HepG2 (cell line): ENCODE data around the gene FAM117A. TPM values are rescaled to one million over a fixed set of nuclear protein-coding genes. Genes with fewer than 3 reads are reported as not detected.

ENCODE experiments used
- ARID5B ChIP-seq: IDR thresholded peaks from 2 replicates; pipeline ENCODE4 v1.4.0; 2020; ENCODE audit warnings: mild to moderate bottlenecking, missing genetic modification reagents
- CEBPG ChIP-seq: IDR thresholded peaks from 2 replicates; pipeline ENCODE4 v1.6.1; 2016
- CHD4 ChIP-seq: fragments of 200-600 bp; sonication (generic); IDR thresholded peaks from 2 replicates; pipeline ENCODE4 v1.7.0; 2017; ENCODE audit warnings: mild to moderate bottlenecking, low read length, borderline replicate concordance
- EP300 ChIP-seq, 3 experiments: sonication (generic) in 1 of 3; formaldehyde crosslinking in 1 of 3; IDR thresholded peaks; 2 replicates each; pipeline versions ENCODE4 v1.5.1 to v1.6.1; 2011 to 2020; ENCODE audit warnings: low read depth in 2 of 3, low read length in 2 of 3, borderline replicate concordance in 1 of 3, improper control_type of control experiment in 1 of 3, mild to moderate bottlenecking in 1 of 3, missing genetic modification reagents in 1 of 3, moderate library complexity in 1 of 3
- FOXO1 ChIP-seq: sonication (generic); formaldehyde crosslinking; IDR thresholded peaks from 2 replicates; pipeline ENCODE4 v1.4.0; 2020; ENCODE audit warnings: missing genetic modification reagents
- GATAD2A ChIP-seq: IDR thresholded peaks from 2 replicates; pipeline ENCODE4 v1.6.1; 2016
- HDAC2 ChIP-seq: sonication (generic); formaldehyde crosslinking; IDR thresholded peaks from 2 replicates; pipeline ENCODE4 v1.4.0; 2020; ENCODE audit warnings: missing genetic modification reagents
- HNF4A ChIP-seq: sonication (generic); formaldehyde crosslinking; IDR thresholded peaks from 2 replicates; pipeline ENCODE4 v1.4.0; 2020; ENCODE audit warnings: missing genetic modification reagents
- HNF4G ChIP-seq, 2 experiments: sonication (generic) in 1 of 2; formaldehyde crosslinking in 1 of 2; IDR thresholded peaks; 2 replicates each; pipeline versions ENCODE4 v1.4.0 to v1.6.1; 2011 to 2020; ENCODE audit warnings: borderline replicate concordance in 2 of 2, low read depth in 2 of 2, mild to moderate bottlenecking in 2 of 2, low read length in 1 of 2, missing genetic modification reagents in 1 of 2, moderate library complexity in 1 of 2
- KLF16 ChIP-seq, 2 experiments: sonication (generic) in 1 of 2; formaldehyde crosslinking in 1 of 2; IDR thresholded peaks; 2 replicates each; pipeline versions ENCODE4 v1.6.1 to v1.8.0; 2016 to 2023; ENCODE audit warnings: missing genetic modification reagents in 2 of 2, missing compliant biosample characterization in 1 of 2
- MED1 ChIP-seq: sonication (generic); formaldehyde crosslinking; IDR thresholded peaks from 2 replicates; pipeline ENCODE4 v1.4.0; 2020; ENCODE audit warnings: missing genetic modification reagents
- SAP130 ChIP-seq: IDR thresholded peaks from 2 replicates; pipeline ENCODE4 v1.6.1; 2016; ENCODE audit warnings: low read depth
- SOX13 ChIP-seq, 3 experiments: fragments of 450-650 bp in 1 of 3; sonication (generic) in 1 of 3; formaldehyde crosslinking in 1 of 3; IDR thresholded peaks in 2 of 3; conservative IDR thresholded peaks in 1 of 3; 2 replicates each; pipeline versions ENCODE4 v1.5.0 to v1.6.1; 2016 to 2020; ENCODE audit warnings: antibody characterized with exemption in 1 of 3, mild to moderate bottlenecking in 1 of 3, missing compliant biosample characterization in 1 of 3, missing genetic modification reagents in 1 of 3, moderate library complexity in 1 of 3
- SOX6 ChIP-seq, 2 experiments: fragments of 450-650 bp in 1 of 2; sonication (generic) in 1 of 2; formaldehyde crosslinking in 1 of 2; IDR thresholded peaks; 2 replicates each; pipeline versions ENCODE4 v1.4.0 to v1.6.1; 2017 to 2020; ENCODE audit warnings: antibody characterized with exemption in 1 of 2, mild to moderate bottlenecking in 1 of 2, missing genetic modification reagents in 1 of 2
- TCF12 ChIP-seq, 2 experiments: fragments of 450-650 bp in 1 of 2; sonication (generic) in 1 of 2; formaldehyde crosslinking in 1 of 2; IDR thresholded peaks; 2 replicates each; pipeline versions ENCODE4 v1.6.1 to v1.8.0; 2017 to 2022; ENCODE audit warnings: antibody characterized with exemption in 1 of 2, mild to moderate bottlenecking in 1 of 2, missing genetic modification reagents in 1 of 2, moderate library complexity in 1 of 2
- THRA ChIP-seq: sonication (generic); formaldehyde crosslinking; IDR thresholded peaks from 2 replicates; pipeline ENCODE4 v1.4.0; 2020; ENCODE audit warnings: missing genetic modification reagents, borderline replicate concordance
- USF2 ChIP-seq, 2 experiments: sonication (generic) in 1 of 2; formaldehyde crosslinking in 1 of 2; IDR thresholded peaks; 2 replicates each; pipeline versions ENCODE4 v1.5.1 to v1.6.1; 2011 to 2020; ENCODE audit warnings: borderline replicate concordance in 1 of 2, low read depth in 1 of 2, low read length in 1 of 2, mild to moderate bottlenecking in 1 of 2, missing genetic modification reagents in 1 of 2, moderate library complexity in 1 of 2
- ZKSCAN8 ChIP-seq: IDR thresholded peaks from 2 replicates; pipeline ENCODE4 v1.6.1; 2016; ENCODE audit warnings: borderline replicate concordance, missing genetic modification reagents, missing compliant biosample characterization
- ZNF3 ChIP-seq: IDR thresholded peaks from 2 replicates; pipeline ENCODE4 v1.7.0; 2017; ENCODE audit warnings: inconsistent platforms
- ZNF558 ChIP-seq: sonication (generic); formaldehyde crosslinking; IDR thresholded peaks from 2 replicates; pipeline ENCODE4 v1.9.0; 2022; ENCODE audit warnings: mild to moderate bottlenecking, missing genetic modification reagents, borderline replicate concordance
- ZSCAN9 ChIP-seq: IDR thresholded peaks from 2 replicates; pipeline ENCODE4 v1.6.1; 2016; ENCODE audit warnings: borderline replicate concordance
- polyA plus RNA-seq, 8 experiments: library from polyadenylated mRNA; depleted of rRNA in 3 of 8; stranded (reverse) in 7 of 8; unstranded in 1 of 8; fragments of >200 nt; fragmentation: Illumina TruSeq in 4 of 8; extraction: Trizol in 4 of 8; gene quantifications; 2 replicates each; pipeline versions ENCODE4 v1.2.1 to v1.2.3, GENCODE V29; 2011 to 2016; ENCODE audit warnings: low read depth in 4 of 8, missing spikeins in 1 of 8, mixed read lengths in 1 of 8; ENCODE audit not compliant: insufficient read depth in 1 of 8
- total RNA-seq, 5 experiments: library from RNA; depleted of rRNA; stranded (reverse); fragments of >200 nt; fragmentation: Illumina TruSeq; extraction: Trizol; gene quantifications; 2 replicates each; pipeline ENCODE4 v1.2.3, GENCODE V29; 2016; ENCODE audit warnings: low read depth in 1 of 5

The FAM117A gene
- total and polyA plus RNA-seq, 2 of the 13 experiments (the other 11 are each of a cell fraction or from before 2014, with no cell fraction given): 12.1 to 19.8 TPM

GRCh38 chr17:49747632-49748031 lies 16.3 kb downstream of the FAM117A start (continued):
- TF ChIP-seq ZNF3 (no peak), FOXO1 (CRISPR knock-in tag) (peak; percentile 47; the same call in 1 of the 2 replicates), THRA (CRISPR knock-in tag) (no peak), ARID5B (CRISPR knock-in tag) (peak; percentile 49), ZSCAN9 (CRISPR knock-in tag) (no peak), HNF4A (CRISPR knock-in tag) (peak; percentile 88), USF2 (IDR thresholded peaks at IDR 0.05; ENCODE audit: low read depth, low read length) (no peak), USF2 (CRISPR knock-in tag; IDR thresholded peaks at IDR 0.05; ENCODE audit: borderline replicate concordance) (no peak), ZNF558 (no peak), TCF12 (IDR thresholded peaks at IDR 0.05) (no peak), TCF12 (CRISPR knock-in tag; IDR thresholded peaks at IDR 0.05) (no peak), CEBPG (CRISPR knock-in tag) (peak; percentile 41; the same call in 1 of the 2 replicates), MED1 (CRISPR knock-in tag) (peak; percentile 35; the same call in 1 of the 2 replicates), GATAD2A (CRISPR knock-in tag) (peak; percentile 75), EP300 (IDR thresholded peaks at IDR 0.05; ENCODE audit: low read depth in 2 of 2, low read length in 2 of 2) (0 out of 4 replicates have a peak, but pooled peaks of 1 of the 2 experiments have one; percentile 37), EP300 (CRISPR knock-in tag; IDR thresholded peaks at IDR 0.05; ENCODE audit: borderline replicate concordance) (no peak), ZKSCAN8 (CRISPR knock-in tag) (no peak), SAP130 (CRISPR knock-in tag) (0 out of 2 replicates have a peak, but pooled peaks have one; percentile 32), CHD4 (no peak), SOX6 (IDR thresholded peaks at IDR 0.05) (no peak), SOX6 (CRISPR knock-in tag; IDR thresholded peaks at IDR 0.05) (no peak), HNF4G (IDR thresholded peaks at IDR 0.05; ENCODE audit: borderline replicate concordance, low read depth, low read length) (peak; percentile 73), HNF4G (CRISPR knock-in tag; IDR thresholded peaks at IDR 0.05; ENCODE audit: borderline replicate concordance, low read depth) (0 out of 2 replicates have a peak, but pooled peaks have one; percentile 40), KLF16 (CRISPR knock-in tag; IDR thresholded peaks at IDR 0.05) (no peak), SOX13 (IDR thresholded peaks at IDR 0.05) (no peak), SOX13 (CRISPR knock-in tag; conservative IDR thresholded peaks at IDR 0.05 in 1 of 2, IDR thresholded peaks at IDR 0.05 in 1 of 2) (0 out of 4 replicates have a peak, but pooled peaks of 1 of the 2 experiments have one; percentile 15), HDAC2 (CRISPR knock-in tag) (0 out of 2 replicates have a peak, but pooled peaks have one; percentile 40)
